GM15510 (cell line): ENCODE results near the gene ZNF750.

Experiments used
- POLR2A ChIP-seq: IDR thresholded peaks from 3 replicates; pipeline ENCODE4 v1.6.1; 2011; ENCODE audit warnings: borderline replicate concordance; ENCODE audit not compliant: insufficient read length; ENCODE audit errors: extremely low read depth

Gene ZNF750

GRCh38 chr17:82849076-82849945 lies 9.5 kb upstream of the ZNF750 start:
- TF ChIP-seq POLR2A: no peak

- TF ChIP-seq POLR2A: no peak
Observed at GRCh38 chr17:82848022-82848592, 8.3 kb upstream of the ZNF750 start.

GRCh38 chr17:82846061-82846691 lies 6.4 kb upstream of the ZNF750 start:
- no peak for TF ChIP-seq POLR2A

GRCh38 chr17:82845163-82845807 lies 5.5 kb upstream of the ZNF750 start:
- TF ChIP-seq POLR2A: no peak

GRCh38 chr17:82844796-82845162 lies 5.0 kb upstream of the ZNF750 start:
- TF ChIP-seq POLR2A: no peak

- no peak for TF ChIP-seq POLR2A
Observed at GRCh38 chr17:82843904-82844680, 4.3 kb upstream of the ZNF750 start.

GRCh38 chr17:82841921-82842596 lies 2.2 kb upstream of the ZNF750 start:
- TF ChIP-seq POLR2A: no peak

- TF ChIP-seq POLR2A: no peak
Observed at GRCh38 chr17:82840431-82840831, 609 bp upstream of the ZNF750 start.

GRCh38 chr17:82838386-82839063 lies 1.3 kb downstream of the ZNF750 start:
- TF ChIP-seq POLR2A: no peak

GRCh38 chr17:82837586-82838320 lies 2.1 kb downstream of the ZNF750 start:
- no peak for TF ChIP-seq POLR2A

- no peak for TF ChIP-seq POLR2A
Observed at GRCh38 chr17:82836823-82837357, 2.9 kb downstream of the ZNF750 start.

- no peak for TF ChIP-seq POLR2A
Observed at GRCh38 chr17:82835766-82836512, 3.9 kb downstream of the ZNF750 start.
